SHP77 (cell line): ENCODE data around the gene MAST1.
"Not testable (repeated sequence)": the region's sequence is repeated elsewhere in the genome, so short reads cannot be mapped to it uniquely, and the experiment has no call there.

ENCODE experiments used
- DNase-seq, 2 experiments: peaks; one replicate each; lab custom pipeline; 2025; lab: John Stamatoyannopoulos, UW

The MAST1 gene

GRCh38 chr19:12800923-12801465 lies 37.3 kb upstream of the MAST1 start:
- no peak for DNase-seq

GRCh38 chr19:12801466-12802266 lies 36.6 kb upstream of the MAST1 start, which contains the start of the genes PRDX2 and THSD8:
TSS of gene PRDX2 (minus strand) at chr19:12801800. CDS start at chr19:12801261, 539 bp downstream.
TSS of gene THSD8 (plus strand) at chr19:12802069. CDS start at chr19:12802072, 3 bp downstream.
- peak; percentile 79 to 85 for DNase-seq

- no peak for DNase-seq
Observed at GRCh38 chr19:12802267-12803106, 35.8 kb upstream of the MAST1 start.

GRCh38 chr19:12804051-12804450 lies 34.3 kb upstream of the MAST1 start:
- no peak for DNase-seq

- DNase-seq, result peak; percentile 67 to 88
Observed at GRCh38 chr19:12806242-12807081, 31.9 kb upstream of the MAST1 start, which contains the start of gene RNASEH2A. TSS of gene RNASEH2A (plus strand) at chr19:12806584. CDS start at chr19:12806674, 90 bp downstream.

- DNase-seq, result no peak
Observed at GRCh38 chr19:12815088-12815487, 23.2 kb upstream of the MAST1 start.

GRCh38 chr19:12817188-12817587 lies 21.1 kb upstream of the MAST1 start:
- not testable (repeated sequence) for DNase-seq

GRCh38 chr19:12817810-12818209 lies 20.5 kb upstream of the MAST1 start:
- DNase-seq, result not testable (repeated sequence)

- DNase-seq, result no peak
Observed at GRCh38 chr19:12821761-12822160, 16.6 kb upstream of the MAST1 start.

- DNase-seq, result no peak
Observed at GRCh38 chr19:12825254-12826131, 12.8 kb upstream of the MAST1 start.

GRCh38 chr19:12828494-12828893 lies 9.8 kb upstream of the MAST1 start:
- DNase-seq, result peak in 1 of 2 experiments; percentile 3

- DNase-seq, result no peak
Observed at GRCh38 chr19:12833418-12833737, 4.9 kb upstream of the MAST1 start.

GRCh38 chr19:12833738-12834565 lies 4.4 kb upstream of the MAST1 start:
- peak; percentile 43 to 62 for DNase-seq

GRCh38 chr19:12834566-12834943 lies 3.8 kb upstream of the MAST1 start, which contains the start of gene RTBDN:
TSS of gene RTBDN (minus strand) at chr19:12834579. CDS start at chr19:12829979, 4,600 bp downstream.
- no peak for DNase-seq

- peak; percentile 28 to 77 for DNase-seq
Observed at GRCh38 chr19:12834976-12835757, 3.1 kb upstream of the MAST1 start.

GRCh38 chr19:12836529-12836863 lies 1.8 kb upstream of the MAST1 start:
- no peak for DNase-seq

- no peak for DNase-seq
Observed at GRCh38 chr19:12837225-12837624, 1.1 kb upstream of the MAST1 start.

- peak; percentile 25 to 34 for DNase-seq
Observed at GRCh38 chr19:12838886-12839756, 806 bp downstream of the MAST1 start.
